CD4-positive, alpha-beta T cell treated with Interleukin-6 for 4 hours (primary cell): ENCODE measurements around the gene FAS.
"Not testable (repeated sequence)": the region's sequence is repeated elsewhere in the genome, so short reads cannot be mapped to it uniquely, and the experiment has no call there.

Experiments
- DNase-seq: peaks from one replicate; pipeline ENCODE4 v3.0.0-alpha.2; 2020; ENCODE audit warnings: mixed read lengths

The FAS gene

GRCh38 chr10:88995156-88995876 lies 4.7 kb downstream of the FAS start:
- no peak for DNase-seq

DNA sequence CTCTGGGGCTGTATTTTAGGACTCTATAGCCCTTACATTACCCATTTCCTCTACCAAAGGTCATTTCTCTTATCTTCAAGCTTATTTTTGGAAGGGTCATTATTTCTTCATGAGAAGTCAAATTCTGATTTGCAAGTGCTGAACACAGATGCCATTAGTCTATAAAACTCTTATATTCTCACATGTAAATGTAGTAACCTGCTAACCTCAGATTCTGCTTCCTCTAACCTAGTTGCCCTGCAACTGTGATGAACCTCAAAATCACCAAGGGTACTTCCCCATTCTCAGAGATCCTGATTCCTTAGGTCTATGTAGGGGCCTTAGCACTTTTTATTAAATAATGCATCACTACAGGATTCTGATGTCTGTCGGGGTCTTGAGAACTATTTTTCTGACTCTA lies 6.3 kb downstream of the FAS start:
- DNase-seq: no peak

GRCh38 chr10:88999625-89000024 lies 9.0 kb downstream of the FAS start:
- DNase-seq: no peak

- DNase-seq: peak; percentile 43
These were observed 10.6 kb downstream of the FAS start for GRCh38 chr10:89001024-89001728.

DNA sequence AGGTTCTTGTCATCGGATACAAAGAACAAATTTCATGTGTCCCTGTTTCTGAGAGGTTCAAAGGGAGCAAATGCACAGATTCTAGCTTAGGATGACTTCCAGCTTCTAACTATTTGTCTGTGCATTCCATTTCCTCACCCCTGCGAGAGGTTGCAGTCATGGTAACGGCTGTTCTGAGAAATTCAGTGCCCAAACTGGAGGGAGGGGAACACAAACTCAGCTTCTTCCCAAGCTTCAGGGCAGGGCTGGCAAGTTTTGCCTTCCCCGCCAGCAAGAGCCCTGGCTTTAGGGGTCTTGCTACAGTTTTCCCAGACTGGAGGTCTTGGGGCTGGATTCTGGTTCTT lies 11.1 kb downstream of the FAS start:
- DNase-seq: no peak

DNA sequence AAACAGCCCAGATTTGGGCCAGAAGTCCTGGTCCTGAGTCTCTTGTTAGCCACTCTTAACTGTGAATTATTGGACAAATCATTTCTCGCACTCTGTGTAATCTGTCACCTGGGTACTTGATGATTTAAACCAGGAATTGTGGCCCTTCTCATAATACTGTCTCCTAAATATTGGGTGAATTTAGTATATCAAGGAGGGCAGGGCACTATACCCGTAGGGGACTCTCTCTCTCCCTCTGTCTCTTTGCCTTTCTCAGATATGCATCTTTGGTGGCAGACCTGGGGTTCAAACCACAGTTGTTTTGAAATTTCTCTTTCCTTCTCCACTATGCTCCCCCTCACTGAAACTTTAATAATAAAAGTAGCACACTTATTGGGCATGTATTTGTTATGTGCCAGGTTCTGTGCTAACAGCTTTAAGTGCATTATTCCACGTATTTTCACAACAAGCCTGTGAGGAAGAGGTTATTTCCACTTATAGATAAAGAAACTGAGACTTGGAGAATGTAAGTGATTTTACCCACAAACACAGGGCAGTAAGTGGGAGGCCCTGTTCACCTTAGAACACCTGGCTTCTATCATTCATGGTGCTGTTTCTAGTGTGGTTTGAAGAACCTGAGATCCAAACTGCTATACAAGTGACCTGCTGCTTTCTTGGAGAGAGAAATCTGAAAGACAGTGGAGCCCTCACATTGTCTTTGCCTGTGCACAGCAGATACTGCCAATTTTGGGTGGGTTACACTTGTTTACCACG lies 11.8 kb downstream of the FAS start:
- no peak for DNase-seq

- no peak for DNase-seq
These were observed 12.7 kb downstream of the FAS start for GRCh38 chr10:89003344-89003743.

DNA sequence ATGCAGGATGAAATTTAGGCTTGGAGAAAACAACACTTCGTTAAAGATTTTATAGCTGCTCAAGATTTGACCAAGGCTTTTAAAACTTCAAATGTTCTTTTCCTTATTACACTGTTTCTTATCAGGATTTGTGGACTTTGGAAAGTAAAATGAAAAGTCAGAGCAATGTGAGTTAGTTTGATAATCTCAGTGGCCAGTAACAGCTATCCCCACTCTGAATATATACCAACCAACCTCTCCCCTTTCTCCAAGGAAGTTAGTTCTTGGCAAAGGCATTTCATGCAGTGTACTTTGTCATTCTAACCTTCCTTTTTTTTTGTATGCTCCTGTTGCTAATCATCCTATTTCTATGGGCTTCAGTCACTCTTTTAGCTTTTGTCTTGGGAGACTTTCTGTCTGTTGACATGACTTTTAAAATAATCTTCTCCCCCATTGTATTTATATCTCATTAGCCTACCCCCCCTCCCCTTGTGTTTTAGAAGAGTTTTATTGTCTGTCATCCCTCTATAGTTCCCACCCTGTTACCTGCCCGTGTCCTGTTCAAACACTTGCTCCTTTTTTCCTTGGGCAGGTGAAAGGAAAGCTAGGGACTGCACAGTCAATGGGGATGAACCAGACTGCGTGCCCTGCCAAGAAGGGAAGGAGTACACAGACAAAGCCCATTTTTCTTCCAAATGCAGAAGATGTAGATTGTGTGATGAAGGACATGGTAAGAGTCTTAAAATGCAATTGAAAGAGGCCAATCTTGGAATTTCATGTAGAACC lies 16.7 kb downstream of the FAS start:
- no peak for DNase-seq

GRCh38 chr10:89018700-89019346 lies 28.2 kb downstream of the FAS start:
- DNase-seq: not testable (repeated sequence)

- no peak for DNase-seq
These were observed 29.1 kb downstream of the FAS start for GRCh38 chr10:89019569-89020327.

DNA sequence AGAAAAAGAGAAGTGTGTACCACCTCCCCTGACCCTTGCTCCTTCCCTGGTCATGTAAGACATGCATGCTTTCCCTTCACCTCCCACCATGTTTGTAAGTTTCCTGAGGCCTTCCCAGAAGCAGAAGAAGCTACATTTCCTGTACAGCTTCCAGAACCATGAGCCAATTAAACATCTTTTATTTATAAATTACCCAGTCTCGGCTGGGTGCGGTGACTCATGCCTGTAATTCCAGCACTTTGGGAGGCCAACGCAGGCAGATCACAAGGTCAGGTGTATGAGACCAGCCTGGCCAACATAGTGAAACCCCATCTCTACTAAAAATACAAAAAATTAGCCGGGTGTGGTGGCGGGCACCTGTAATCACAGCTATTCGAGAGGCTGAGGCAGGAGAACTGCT lies 30.9 kb downstream of the FAS start:
- DNase-seq: not testable (repeated sequence)

- no peak for DNase-seq
These were observed 32.1 kb downstream of the FAS start for GRCh38 chr10:89022734-89023133.

DNA sequence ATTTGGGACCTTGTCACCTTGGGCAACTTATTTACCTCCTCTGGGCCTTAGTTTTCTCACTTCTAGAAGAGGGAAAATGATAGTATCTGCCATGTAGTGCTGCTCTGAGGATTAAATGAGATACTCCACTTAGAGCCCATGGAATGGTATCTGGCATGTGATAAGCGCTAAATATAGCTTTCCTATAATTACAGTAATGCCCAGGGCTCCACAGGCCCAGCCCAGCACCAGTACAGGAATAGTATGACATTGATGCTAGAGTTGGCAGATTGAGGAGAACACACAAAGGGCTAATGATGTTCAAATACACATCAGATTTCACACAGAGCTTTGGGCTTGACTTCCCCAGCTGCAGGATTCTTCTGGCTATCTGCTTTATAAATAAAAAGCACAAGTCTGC lies 34.9 kb downstream of the FAS start:
- DNase-seq: no peak

DNA sequence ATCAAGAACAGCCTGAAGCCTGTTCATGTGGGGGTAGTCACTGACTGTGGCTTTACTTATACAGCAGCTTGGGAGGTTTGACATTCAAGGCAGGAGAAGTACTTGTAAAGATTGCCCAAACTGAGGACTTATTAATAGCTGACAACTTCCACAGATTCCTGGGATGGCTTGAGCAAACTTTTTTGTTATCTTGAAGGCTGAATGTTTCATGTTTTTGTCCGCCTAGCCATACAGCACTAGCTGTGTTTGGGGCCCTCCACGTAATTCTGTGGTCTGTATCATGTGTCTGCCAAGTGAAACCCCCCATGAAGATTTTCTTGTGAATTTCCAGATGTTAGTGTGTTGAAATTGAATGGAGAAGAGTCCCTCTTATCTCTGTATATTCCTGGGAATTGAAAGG lies 38.6 kb downstream of the FAS start:
- no peak for DNase-seq

DNA sequence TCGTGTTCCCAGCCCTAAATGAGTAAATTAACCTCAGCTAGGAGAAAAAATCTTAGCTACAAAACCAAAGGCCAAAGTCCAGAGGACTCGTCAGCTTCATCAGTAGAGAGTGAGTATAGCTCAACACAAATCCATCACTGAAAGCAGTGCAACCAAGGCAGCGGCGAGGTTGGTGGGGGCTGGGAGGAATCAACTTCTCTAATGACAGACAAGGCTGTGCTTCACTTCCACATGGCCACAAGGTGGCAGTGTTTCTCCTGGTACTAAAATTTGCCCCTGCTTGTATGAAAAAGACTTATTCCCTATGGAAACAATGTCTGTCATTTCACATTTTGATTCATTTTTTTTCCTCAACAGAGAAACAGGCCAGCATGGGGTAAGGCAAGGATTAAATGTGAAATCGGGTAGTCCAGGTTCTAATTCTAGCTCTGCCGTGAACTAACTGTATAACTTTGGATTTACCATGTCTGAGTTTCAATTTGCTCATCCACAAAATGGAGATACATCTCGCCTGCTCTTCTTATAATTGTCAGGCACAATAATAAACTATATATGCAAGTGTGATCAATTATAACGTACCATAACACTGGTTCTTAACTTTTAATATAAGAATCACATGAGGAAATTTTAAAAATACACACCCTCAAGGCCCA lies 39.3 kb downstream of the FAS start:
- peak; percentile 78 for DNase-seq

DNA sequence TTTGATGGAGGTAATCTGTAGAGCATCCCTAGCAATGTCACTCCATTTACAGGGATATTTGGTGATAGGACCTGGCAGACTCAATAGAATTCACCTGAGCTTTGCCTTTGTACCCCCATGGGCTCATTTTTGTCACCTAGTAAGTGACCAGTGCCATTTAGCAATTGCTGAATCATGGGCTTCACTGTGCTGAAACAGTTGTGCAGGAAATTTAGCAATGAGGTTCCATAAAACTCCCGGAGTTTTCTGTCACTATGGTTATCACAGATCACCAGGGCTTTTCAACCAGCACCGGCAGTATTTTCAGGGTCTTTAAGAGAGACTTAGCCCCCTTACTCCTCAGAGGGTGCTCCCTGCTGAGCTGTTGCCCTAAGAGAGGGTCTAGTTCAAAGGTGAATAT lies 40.2 kb downstream of the FAS start:
- no peak for DNase-seq

GRCh38 chr10:89032141-89032891 lies 41.7 kb downstream of the FAS start:
- no peak for DNase-seq

DNA sequence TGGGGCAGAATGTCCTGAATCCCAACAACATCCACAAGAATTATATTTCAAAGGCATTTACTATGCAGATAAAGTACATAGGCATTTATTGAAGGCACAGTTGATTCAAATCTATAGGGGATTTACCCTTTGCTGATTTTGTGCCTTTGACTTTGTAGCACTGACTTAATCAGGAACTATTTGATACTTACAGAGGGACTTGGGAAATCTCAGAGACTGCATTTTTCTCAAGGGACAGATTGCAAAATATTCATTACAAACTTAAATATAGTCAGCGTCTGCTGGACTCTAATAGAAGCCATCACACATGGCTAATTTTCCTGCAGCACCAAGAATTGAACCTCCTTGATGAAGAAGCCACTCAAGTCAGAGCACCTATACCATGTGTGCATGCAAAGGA lies 44.9 kb downstream of the FAS start:
- no peak for DNase-seq

DNA sequence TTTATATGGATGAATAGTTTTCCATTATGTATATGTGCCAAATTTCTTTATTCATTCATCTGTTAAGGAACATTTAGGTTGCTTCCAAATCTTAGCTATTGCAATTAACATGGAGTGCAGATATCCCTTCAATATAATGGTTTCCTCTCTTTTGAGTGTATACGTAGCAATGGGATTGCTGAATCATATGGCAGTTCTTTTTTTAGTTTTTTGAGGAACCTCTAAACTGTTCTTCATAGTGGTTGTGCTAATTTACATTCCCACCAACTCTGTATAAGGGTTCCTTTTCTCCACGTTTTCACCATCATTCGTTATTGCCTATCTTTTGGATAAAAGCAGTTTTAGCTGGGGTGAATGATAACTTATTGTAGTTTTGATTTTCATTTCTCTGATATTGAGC lies 46.5 kb downstream of the FAS start:
- no peak for DNase-seq

DNA sequence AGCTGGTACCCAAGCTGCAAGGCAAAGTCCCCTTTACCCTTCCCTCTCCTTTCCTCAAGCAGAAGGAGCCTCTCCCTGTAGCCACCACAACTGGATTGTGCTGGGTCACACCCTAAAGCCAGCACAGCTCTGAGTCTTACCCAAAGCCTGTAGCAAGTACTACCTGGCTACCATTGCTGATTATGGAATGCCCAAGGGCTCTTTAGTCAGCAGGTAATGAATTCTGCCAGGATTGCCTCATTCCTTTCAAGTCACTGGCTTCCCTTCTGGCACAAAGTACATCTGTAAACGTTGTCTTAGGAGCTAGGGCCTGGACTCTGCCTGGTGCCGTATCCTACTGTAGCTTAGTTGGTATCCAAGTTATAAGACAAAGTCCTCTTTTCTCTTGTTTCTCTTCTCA lies 52.0 kb downstream of the FAS start:
- DNase-seq: no peak

DNA sequence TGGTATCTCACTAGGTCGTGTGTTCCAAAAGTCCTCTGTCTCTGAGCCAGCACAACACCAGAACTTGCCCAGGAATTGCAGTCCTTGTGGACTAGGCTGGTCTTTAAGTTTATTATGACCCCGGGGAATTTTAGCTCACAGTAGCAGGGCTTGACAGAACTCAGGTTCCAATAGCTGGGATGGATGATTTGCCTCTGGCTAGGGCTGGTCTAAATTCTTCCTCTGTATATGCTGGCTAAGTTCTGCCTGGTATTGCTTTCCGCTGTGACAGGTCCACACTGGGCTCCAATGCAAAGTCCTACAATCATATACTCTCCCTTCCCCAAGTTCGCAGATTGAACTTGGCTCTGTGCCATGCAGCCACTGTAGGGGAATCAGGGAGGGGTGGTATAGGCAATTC lies 52.5 kb downstream of the FAS start:
- DNase-seq: no peak
